T-helper 2 cell treated with Interferon-gamma antibody and Interleukin-4, amounts not matched to agents 100 ng/mL and 5 ng/mL, for 36 hours (primary cell): ENCODE measurements around the gene MCEMP1. TPM values are rescaled to one million over a fixed set of nuclear protein-coding genes. Genes with fewer than 3 reads are reported as not detected.

Source experiments
- intact Hi-C: fragments of 100-400 bp; cut with micrococcal nuclease; formaldehyde crosslinking; loops from one replicate; pipeline ENCODE4 v1.15.1; 2023
- total RNA-seq: library from RNA; stranded (reverse); gene quantifications from 2 replicates; pipeline ENCODE4 v1.2.3, GENCODE V29; 2022

Gene MCEMP1
- not detected in 2 replicates for total RNA-seq

- intact Hi-C loops = no loop called here
These were observed at the start of gene MCEMP1 for GRCh38 chr19:7676854-7677253. MCEMP1 (plus strand) TSS chr19:7677090; CDS start chr19:7677121, 31 bp downstream.

GRCh38 chr19:7627166-7627565 lies 49.7 kb upstream of the MCEMP1 start:
- intact Hi-C loops = no loop called here

- intact Hi-C loops = loop anchor here (1.0 kb wide), 2 partner anchors 93 to 201 kb away; partner anchors contain the start of gene PNPLA6
These were observed 48.1 kb upstream of the MCEMP1 start for GRCh38 chr19:7628589-7629311.

DNA sequence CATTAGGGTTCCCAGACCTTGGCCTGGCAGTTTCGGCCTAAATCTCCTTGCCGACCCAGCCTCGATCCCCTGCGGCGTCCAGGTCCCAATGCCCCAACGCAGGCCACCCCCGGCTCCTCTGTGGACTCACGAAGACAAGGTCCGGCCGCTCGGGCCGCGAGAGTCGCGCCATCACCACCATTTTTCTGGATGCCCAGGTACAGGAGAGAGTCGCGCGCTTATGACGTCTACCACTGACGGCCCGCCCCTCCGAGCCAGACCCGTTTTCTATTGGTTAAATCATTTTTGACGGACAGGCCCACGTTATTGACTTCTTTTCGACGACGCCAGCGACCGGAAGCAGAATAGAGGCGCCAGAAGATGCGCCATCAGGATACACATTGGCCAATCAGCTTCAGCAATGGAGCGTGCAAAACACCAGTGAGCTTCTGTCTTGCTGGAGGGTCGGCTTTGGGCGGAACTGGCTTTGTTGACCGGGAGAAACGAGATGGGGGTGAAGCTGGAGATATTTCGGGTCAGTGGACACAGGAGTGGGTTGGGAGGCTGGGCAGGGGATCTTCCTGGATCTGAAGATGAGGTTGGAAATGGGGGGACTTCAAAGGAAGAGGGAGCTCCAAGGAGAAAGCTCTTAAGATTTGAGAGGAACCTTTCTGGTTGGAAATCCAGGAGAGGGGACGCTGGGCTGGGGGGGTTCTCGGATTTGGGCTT lies 47.4 kb upstream of the MCEMP1 start, which contains the start of the genes PET100 and XAB2:
PET100 (plus strand) TSS at position 447 of the 708 bp plus-strand sequence; CDS start at position 488, 41 bp downstream.
XAB2 (minus strand) TSS at position 199 of the 708 bp plus-strand sequence; CDS start at position 181, 18 bp downstream.
- intact Hi-C loops = loop anchor here (1.0 kb wide), 2 partner anchors 94 to 200 kb away; partner anchors contain the start of gene PNPLA6

- intact Hi-C loops = no loop called here
These were observed 45.3 kb upstream of the MCEMP1 start for GRCh38 chr19:7631577-7631976.

DNA sequence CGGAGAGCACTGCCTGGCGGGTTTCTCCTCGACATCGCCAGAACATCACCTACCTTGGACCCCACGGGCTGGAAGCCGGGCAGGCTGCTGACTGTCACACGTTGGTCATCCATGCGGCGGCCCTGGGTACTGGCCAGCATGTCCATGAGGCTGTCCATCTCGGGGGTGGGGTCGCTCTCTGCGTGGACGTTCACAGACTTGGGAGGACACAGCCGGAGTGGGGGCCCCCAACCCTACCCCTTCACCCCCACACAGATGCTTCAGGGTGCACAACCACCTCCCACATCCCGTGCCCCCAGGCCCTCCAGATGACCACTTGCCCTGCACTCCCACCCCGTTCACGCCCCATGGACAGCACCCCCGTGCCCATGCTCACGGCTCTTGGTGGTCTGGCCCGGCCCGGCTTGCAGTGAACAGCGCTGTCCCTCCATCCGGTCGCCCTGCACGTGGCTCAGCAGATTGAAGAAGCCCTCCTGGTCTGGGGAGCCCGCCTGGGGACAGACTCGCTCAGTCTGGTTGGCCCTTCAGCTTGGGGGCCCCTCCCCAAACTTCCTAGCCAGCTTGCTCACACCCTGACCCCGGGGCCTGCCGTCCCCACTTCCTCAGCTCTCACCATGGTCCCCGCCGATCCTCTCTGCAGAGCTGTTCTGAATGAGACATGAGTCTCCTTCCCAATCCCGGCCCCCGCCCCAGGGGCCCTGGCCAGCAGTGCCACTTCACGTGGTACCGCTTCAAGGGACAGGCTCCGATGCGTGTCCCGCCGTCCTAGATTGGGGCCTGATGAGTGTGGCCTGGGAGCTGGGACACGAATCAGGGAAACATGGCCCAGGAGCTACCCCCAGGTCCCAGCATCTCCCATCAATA lies 44.3 kb upstream of the MCEMP1 start:
- intact Hi-C loops = no loop called here

GRCh38 chr19:7633698-7634097 lies 43.2 kb upstream of the MCEMP1 start, which contains the start of gene PCP2:
PCP2 (minus strand) TSS chr19:7633719; CDS start chr19:7633457, 262 bp downstream.
- intact Hi-C loops = no loop called here

GRCh38 chr19:7635670-7636069 lies 41.2 kb upstream of the MCEMP1 start:
- intact Hi-C loops = no loop called here

DNA sequence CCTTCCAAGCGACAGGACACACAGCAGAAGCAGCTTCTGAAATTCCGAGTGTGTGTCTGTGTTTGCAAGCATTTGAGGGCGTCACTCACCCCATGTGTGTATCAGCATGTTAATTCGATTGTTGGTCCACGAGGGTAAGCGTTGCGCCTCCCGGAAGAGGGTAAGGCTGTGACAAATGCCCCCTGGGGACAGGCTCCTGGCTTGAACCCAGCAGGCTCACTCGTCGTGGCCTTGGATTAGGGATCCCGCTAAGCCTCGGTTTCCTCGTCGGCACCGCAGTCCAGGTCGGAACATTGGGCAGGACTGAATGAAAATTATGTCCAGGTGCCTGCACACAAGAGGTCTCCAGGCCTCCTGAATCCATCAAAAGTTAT lies 40.6 kb upstream of the MCEMP1 start:
- intact Hi-C loops = no loop called here

- intact Hi-C loops = no loop called here
These were observed 40.1 kb upstream of the MCEMP1 start, which contains the start of gene STXBP2 for GRCh38 chr19:7636691-7637373. STXBP2 (plus strand) TSS chr19:7637110; CDS start chr19:7637150, 40 bp downstream.

DNA sequence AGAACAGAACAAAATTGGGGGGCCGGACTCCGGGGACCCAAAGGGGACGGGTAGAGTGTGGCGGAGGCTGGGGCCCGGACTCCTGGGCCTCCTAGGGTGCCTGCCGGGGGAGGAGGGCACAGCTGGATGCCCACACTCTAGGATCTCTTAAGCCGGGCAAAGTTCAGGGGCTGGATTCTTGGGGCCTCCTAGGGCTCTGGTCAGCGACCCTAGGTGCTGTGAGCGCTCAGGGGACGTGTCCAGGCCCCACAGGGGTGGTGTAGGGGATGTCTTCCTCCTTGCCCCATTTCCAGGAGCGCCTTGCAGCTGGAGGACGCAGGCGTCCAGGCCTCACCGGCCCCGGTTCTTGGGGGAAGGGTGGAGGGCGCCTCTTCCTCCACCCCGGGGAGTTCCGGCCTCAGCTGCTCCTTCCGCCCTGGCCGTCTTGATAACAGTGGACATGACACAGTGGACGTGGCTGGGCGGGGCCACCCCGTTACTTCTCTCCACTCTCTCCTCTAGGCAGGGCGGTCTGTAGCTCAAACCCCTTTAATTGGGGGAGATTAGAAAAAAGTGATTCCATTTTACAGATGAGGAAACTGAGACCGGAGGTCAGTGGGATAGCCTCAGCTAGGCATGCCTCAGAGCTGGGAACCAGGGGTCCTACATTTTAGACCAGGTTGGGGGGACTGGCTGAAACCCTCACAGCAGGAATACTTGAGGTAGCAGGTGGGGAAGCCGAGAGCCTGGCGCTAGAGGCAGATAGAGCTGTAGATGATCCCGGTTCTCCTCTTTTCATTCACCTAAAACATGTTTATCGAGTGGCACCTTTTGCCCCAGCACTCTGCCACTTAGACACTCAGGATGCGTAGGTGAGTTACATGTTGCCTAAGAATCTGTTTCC lies 39.3 kb upstream of the MCEMP1 start:
- intact Hi-C loops = no loop called here

DNA sequence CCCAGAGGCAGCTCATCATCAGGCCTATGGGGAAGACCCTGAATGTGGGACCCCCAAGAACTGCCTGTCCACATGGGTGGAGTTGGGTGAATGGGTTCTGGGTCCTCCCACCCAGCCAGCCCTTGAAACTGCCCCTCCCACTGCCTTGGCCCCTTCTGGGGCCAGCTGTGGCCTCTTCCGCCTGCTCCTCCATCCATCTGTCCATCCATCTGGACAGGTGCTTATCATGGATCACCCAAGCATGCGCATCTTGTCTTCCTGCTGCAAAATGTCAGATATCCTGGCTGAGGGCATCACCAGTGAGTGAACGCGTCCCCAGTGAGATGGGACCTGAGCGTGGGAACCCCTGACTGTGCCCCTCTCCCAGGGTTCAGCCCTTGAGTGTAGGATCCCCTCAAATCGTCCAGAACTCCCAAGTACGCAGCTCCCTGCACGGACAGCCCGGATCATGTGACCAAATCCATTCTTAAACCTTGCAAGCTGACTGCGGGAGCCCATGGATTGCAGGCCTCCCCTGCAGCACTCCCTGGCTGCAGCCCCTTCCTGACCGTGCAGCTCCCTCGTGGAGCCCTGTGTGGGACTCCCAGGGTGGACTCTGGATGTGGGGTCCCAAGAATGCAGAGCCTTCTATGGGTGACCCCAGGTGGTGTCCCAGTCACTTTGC lies 38.0 kb upstream of the MCEMP1 start:
- intact Hi-C loops = no loop called here

GRCh38 chr19:7639863-7640348 lies 37.0 kb upstream of the MCEMP1 start:
- intact Hi-C loops = no loop called here

DNA sequence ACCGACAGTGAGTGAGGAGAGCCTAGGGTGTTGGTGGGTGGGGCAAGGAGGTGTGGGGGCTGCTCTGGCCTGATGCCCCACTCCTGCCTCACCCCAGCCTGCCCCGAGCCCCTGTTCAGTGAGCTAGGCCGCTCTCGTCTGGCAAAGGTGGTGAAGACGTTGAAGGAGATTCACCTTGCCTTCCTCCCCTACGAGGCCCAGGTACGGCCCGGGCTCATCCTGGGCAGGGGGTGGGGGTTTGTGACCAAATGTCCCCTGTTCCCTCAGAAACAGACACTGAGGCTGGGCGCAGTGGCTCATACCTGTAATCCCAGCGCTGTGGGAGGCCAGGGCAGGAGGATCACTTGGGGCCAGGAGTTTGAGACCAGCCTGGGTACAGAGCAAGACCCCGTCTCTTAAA lies 36.1 kb upstream of the MCEMP1 start:
- intact Hi-C loops = no loop called here

DNA sequence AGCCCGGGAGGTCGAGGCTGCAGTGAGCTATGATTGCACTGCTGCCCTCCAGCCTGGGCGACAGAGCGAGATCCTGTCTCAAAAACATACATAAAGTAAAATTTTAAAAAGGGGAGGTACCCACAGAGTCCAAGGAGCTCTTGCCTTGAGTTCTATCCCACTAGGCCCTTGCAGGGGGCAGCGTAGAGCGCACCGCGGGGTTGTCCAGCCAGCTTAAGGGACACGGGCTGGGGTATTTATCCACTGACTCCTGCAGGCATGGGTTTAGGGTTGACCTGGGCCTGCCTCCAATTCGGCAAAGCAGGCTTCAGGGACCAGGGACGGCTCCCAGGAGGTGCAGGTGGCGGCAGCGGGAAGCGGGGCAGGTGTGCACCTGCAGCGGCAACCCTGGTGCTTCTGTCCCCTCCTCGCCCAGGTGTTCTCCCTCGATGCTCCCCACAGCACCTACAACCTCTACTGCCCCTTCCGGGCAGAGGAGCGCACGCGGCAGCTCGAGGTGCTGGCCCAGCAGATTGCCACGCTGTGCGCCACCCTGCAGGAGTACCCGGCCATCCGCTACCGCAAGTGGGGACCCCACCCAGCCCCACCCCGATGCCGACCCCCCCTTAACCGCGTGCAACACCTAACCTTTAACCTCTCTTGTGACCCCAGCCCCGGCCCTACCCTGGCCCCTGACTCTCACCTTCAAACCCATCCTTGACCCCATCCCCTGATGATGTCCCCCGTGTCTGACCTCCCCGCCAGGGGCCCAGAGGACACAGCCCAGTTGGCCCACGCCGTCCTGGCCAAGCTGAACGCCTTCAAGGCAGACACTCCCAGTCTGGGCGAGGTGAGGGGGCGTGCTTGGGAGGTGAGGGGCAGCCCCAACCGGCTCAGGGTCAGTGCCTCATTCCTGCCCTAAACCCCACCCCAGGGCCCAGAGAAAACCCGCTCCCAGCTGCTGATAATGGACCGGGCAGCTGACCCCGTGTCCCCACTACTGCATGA lies 35.3 kb upstream of the MCEMP1 start:
- intact Hi-C loops = no loop called here

GRCh38 chr19:7642295-7643030 lies 34.4 kb upstream of the MCEMP1 start:
- intact Hi-C loops = no loop called here

DNA sequence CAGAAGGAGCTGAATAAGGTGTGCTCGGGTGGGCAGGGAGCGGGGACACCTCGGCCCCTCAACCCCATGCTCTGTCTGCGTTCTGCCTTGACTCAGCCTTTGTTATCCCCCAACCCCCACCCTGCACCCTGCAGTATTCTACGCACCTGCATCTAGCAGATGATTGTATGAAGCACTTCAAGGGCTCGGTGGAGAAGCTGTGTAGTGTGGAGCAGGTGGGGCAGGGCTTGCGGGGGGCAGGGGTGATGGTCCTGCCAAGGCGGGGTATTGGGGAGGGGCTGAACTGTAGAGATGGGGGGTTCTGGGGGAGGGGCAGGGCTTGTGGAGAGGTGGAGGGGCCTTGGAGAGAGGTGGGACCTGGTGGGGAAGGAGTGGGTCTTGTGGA lies 33.9 kb upstream of the MCEMP1 start:
- intact Hi-C loops = no loop called here
